SK-N-SH treated with all-trans-retinoic acid at 6 μM for 48 hours (cell line): ENCODE results near the gene SDK2.

Experiments used
- ATAC-seq: fragments of 200-7000 bp; cut with Tn5 transposase; 3 replicates; pipeline ENCODE4 v1.9.1; 2020; ENCODE audit warnings: mild to moderate bottlenecking, moderate library complexity
- ARNTL ChIP-seq: fragments of 450-650 bp; formaldehyde crosslinking; IDR thresholded peaks from 2 replicates; pipeline ENCODE4 v1.5.0; 2020; ENCODE audit warnings: low read depth, mild to moderate bottlenecking, moderate library complexity, borderline replicate concordance
- CSRNP3 ChIP-seq: fragments of 250-450 bp; sonication (Bioruptor Pico); IDR thresholded peaks from 2 replicates; pipeline ENCODE4 v1.5.1; 2021; ENCODE audit warnings: mild to moderate bottlenecking, moderate library complexity
- GLIS3 ChIP-seq: fragments of 250-450 bp; sonication (Bioruptor Pico); IDR thresholded peaks from 2 replicates; pipeline ENCODE4 v1.5.0; 2020; ENCODE audit warnings: mild to moderate bottlenecking, moderate library complexity
- ISL1 ChIP-seq: fragments of 250-450 bp; sonication (Bioruptor Pico); IDR thresholded peaks from 2 replicates; pipeline ENCODE4 v2.1.2; 2022; ENCODE audit warnings: mild to moderate bottlenecking, moderate library complexity
- PATZ1 ChIP-seq: fragments of 250-450 bp; sonication (Bioruptor Pico); IDR thresholded peaks from 2 replicates; pipeline ENCODE4 v1.8.0; 2020; ENCODE audit warnings: mild to moderate bottlenecking, moderate library complexity, borderline replicate concordance
- PPARA ChIP-seq: fragments of 250-450 bp; sonication (Bioruptor Pico); IDR thresholded peaks from 2 replicates; pipeline ENCODE4 v1.5.0; 2020; ENCODE audit warnings: mild to moderate bottlenecking, borderline replicate concordance
- RARB ChIP-seq: fragments of 250-450 bp; sonication (Bioruptor Pico); IDR thresholded peaks from 2 replicates; pipeline ENCODE4 v1.8.0; 2021; ENCODE audit warnings: mild to moderate bottlenecking, moderate library complexity
- SNAI2 ChIP-seq: fragments of 250-450 bp; sonication (Bioruptor Pico); IDR thresholded peaks from 2 replicates; pipeline ENCODE4 v1.5.0; 2020; ENCODE audit warnings: mild to moderate bottlenecking, moderate library complexity
- TCF4 ChIP-seq: fragments of 250-450 bp; sonication (Bioruptor Pico); IDR thresholded peaks from 2 replicates; pipeline ENCODE4 v1.8.0; 2021; ENCODE audit warnings: mild to moderate bottlenecking, moderate library complexity, borderline replicate concordance
- TOX ChIP-seq: fragments of 250-450 bp; sonication (Bioruptor Pico); IDR thresholded peaks from 2 replicates; pipeline ENCODE4 v1.8.0; 2021; ENCODE audit warnings: mild to moderate bottlenecking, moderate library complexity, borderline replicate concordance
- ZFP30 ChIP-seq: fragments of 450-650 bp; formaldehyde crosslinking; IDR thresholded peaks from 2 replicates; pipeline ENCODE4 v1.5.0; 2022; ENCODE audit warnings: mild to moderate bottlenecking, moderate library complexity
- ZNF565 ChIP-seq: fragments of 450-650 bp; formaldehyde crosslinking; conservative IDR thresholded peaks from 2 replicates; pipeline ENCODE4 v1.5.0; 2020; ENCODE audit warnings: low read depth, mild to moderate bottlenecking, moderate library complexity
- ZNF8 ChIP-seq: fragments of 450-650 bp; formaldehyde crosslinking; IDR thresholded peaks from 2 replicates; pipeline ENCODE4 v1.5.0; 2020; ENCODE audit warnings: mild to moderate bottlenecking, moderate library complexity
- TF ChIP-seq, protein P1 (sequence below): fragments of 250-450 bp; sonication (Bioruptor Pico); IDR thresholded peaks from 2 replicates; pipeline ENCODE4 v1.8.0; 2021; ENCODE audit warnings: low read depth, mild to moderate bottlenecking, moderate library complexity, borderline replicate concordance
- TF ChIP-seq, protein P2 (sequence below): fragments of 250-450 bp; sonication (Bioruptor Pico); IDR thresholded peaks from 2 replicates; pipeline ENCODE4 v1.5.1; 2020; ENCODE audit warnings: low read depth, mild to moderate bottlenecking, moderate library complexity
- TF ChIP-seq, protein P3 (sequence below): fragments of 250-450 bp; sonication (Bioruptor Pico); IDR thresholded peaks from 2 replicates; pipeline ENCODE4 v1.5.0; 2020; ENCODE audit warnings: mild to moderate bottlenecking, moderate library complexity

The SDK2 gene

DNA sequence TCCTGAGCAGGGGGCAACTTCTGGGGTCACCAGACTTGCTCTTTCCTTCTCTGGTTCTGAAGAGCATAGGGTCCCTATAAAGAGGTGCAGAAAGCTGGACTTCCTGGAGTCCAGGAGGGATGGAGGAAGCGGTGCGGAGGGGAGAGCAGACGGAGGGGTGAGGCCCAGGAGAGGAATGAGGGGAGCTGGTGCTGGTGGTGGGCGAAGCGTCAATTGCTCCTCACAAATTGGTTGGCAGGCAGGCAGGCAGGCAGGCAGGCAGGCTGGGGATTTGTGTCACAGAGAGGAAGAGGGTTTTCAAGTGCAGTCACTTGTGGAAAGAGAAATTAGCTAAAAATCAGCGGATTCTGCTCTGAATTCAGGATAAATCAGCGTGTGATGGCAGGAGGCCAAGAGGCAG is 198.8 kb downstream of the SDK2 start:
- ATAC-seq, result no peak
- TF ChIP-seq SNAI2 (CRISPR knock-in tag) (no peak), ZNF565 (no peak), ISL1 (CRISPR knock-in tag) (no peak), TCF4 (CRISPR knock-in tag) (no peak), PATZ1 (CRISPR knock-in tag) (no peak), ZNF8 (no peak), ZFP30 (no peak), RARB (CRISPR knock-in tag) (no peak), GLIS3 (CRISPR knock-in tag) (no peak), CSRNP3 (CRISPR knock-in tag) (no peak)
- TF ChIP-seq, protein P1, sequence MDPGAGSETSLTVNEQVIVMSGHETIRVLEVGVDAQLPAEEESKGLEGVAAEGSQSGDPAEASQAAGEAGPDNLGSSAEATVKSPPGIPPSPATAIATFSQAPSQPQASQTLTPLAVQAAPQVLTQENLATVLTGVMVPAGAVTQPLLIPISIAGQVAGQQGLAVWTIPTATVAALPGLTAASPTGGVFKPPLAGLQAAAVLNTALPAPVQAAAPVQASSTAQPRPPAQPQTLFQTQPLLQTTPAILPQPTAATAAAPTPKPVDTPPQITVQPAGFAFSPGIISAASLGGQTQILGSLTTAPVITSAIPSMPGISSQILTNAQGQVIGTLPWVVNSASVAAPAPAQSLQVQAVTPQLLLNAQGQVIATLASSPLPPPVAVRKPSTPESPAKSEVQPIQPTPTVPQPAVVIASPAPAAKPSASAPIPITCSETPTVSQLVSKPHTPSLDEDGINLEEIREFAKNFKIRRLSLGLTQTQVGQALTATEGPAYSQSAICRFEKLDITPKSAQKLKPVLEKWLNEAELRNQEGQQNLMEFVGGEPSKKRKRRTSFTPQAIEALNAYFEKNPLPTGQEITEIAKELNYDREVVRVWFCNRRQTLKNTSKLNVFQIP (CRISPR knock-in tag), result no peak
- TF ChIP-seq, protein P2, sequence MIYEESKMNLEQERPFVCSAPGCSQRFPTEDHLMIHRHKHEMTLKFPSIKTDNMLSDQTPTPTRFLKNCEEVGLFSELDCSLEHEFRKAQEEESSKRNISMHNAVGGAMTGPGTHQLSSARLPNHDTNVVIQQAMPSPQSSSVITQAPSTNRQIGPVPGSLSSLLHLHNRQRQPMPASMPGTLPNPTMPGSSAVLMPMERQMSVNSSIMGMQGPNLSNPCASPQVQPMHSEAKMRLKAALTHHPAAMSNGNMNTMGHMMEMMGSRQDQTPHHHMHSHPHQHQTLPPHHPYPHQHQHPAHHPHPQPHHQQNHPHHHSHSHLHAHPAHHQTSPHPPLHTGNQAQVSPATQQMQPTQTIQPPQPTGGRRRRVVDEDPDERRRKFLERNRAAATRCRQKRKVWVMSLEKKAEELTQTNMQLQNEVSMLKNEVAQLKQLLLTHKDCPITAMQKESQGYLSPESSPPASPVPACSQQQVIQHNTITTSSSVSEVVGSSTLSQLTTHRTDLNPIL, result no peak

- TF ChIP-seq TCF4 (CRISPR knock-in tag) (no peak), TOX (CRISPR knock-in tag) (no peak), CSRNP3 (CRISPR knock-in tag) (no peak), ARNTL (CRISPR knock-in tag) (no peak), PPARA (CRISPR knock-in tag) (no peak)
- TF ChIP-seq, protein P2, result no peak
- TF ChIP-seq, protein P3, sequence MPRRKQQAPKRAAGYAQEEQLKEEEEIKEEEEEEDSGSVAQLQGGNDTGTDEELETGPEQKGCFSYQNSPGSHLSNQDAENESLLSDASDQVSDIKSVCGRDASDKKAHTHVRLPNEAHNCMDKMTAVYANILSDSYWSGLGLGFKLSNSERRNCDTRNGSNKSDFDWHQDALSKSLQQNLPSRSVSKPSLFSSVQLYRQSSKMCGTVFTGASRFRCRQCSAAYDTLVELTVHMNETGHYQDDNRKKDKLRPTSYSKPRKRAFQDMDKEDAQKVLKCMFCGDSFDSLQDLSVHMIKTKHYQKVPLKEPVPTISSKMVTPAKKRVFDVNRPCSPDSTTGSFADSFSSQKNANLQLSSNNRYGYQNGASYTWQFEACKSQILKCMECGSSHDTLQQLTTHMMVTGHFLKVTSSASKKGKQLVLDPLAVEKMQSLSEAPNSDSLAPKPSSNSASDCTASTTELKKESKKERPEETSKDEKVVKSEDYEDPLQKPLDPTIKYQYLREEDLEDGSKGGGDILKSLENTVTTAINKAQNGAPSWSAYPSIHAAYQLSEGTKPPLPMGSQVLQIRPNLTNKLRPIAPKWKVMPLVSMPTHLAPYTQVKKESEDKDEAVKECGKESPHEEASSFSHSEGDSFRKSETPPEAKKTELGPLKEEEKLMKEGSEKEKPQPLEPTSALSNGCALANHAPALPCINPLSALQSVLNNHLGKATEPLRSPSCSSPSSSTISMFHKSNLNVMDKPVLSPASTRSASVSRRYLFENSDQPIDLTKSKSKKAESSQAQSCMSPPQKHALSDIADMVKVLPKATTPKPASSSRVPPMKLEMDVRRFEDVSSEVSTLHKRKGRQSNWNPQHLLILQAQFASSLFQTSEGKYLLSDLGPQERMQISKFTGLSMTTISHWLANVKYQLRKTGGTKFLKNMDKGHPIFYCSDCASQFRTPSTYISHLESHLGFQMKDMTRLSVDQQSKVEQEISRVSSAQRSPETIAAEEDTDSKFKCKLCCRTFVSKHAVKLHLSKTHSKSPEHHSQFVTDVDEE (CRISPR knock-in tag), result no peak
- no peak for ATAC-seq
These were observed 200.2 kb downstream of the SDK2 start for GRCh38 chr17:73444021-73444420.

DNA sequence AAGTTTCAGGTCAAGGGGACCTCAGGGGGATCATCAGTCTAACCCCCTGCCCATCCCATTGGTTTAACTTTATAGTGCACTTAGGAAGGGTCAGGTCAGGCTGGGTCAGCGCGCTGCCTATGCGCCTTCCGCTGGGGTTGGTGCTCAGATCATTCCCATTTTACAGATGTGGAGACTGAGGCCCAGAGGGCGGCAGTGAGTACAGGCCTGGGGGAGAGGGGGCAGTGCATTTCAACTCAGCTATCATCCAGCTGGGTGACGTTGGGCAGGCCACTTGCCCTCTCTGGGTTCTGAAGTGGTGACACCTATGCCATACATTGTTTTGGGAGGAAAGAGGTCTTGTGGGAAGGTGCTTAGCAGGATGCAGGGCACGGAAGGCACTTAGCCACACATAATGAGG is 204.6 kb downstream of the SDK2 start:
- ATAC-seq, result no peak
- TF ChIP-seq ZNF8, result no peak
- TF ChIP-seq, protein P3 (CRISPR knock-in tag), result no peak
- no peak for TF ChIP-seq GLIS3 (CRISPR knock-in tag)
